Lower leg skin (tissue), 4 donors: ENCODE measurements around the gene LETM1. TPM values are rescaled to one million over a fixed set of nuclear protein-coding genes. Genes with fewer than 3 reads are reported as not detected.

Experiments
- DNase-seq, 2 donors: peaks; one replicate each; pipeline ENCODE4 v3.0.0-alpha.2; 2019; ENCODE audit warnings: low spot score in 2 of 2
- H3K4me3 ChIP-seq: fragments of 200-600 bp; sonication (generic); 2 replicates; pipeline ENCODE4 v1.5.1; 2017; ENCODE audit warnings: mild to moderate bottlenecking, low read depth; ENCODE audit not compliant: poor library complexity, severe bottlenecking
- CTCF ChIP-seq, 3 donors: fragments of 450-650 bp; IDR thresholded peaks; one replicate each; pipeline ENCODE4 v1.5.1; 2016; ENCODE audit warnings: antibody characterized with exemption in 3 of 3, mild to moderate bottlenecking in 3 of 3, moderate library complexity in 2 of 3
- POLR2A ChIP-seq, 2 donors: fragments of 450-650 bp; IDR thresholded peaks; one replicate each; pipeline ENCODE4 v1.6.1; 2016 to 2017; ENCODE audit warnings: antibody characterized with exemption in 2 of 2, mild to moderate bottlenecking in 1 of 2, moderate library complexity in 1 of 2
- WGBS, 2 donors: methylation state at CpG; one replicate each; pipeline ENCODE4 v1.1.5; 2018; 5-methylcytosine and 5-hydroxymethylcytosine counted together
- intact Hi-C: fragments of 100-400 bp; cut with DNase I; formaldehyde crosslinking; loops from one replicate; pipeline ENCODE4 v1.15.0; 2023; ENCODE audit warnings: low total_unique reads
- total RNA-seq, 4 donors: library from RNA; depleted of rRNA; stranded (reverse); fragments of >200 nt; gene quantifications; one replicate each; pipeline ENCODE4 v1.1.0, GENCODE V29; 2016

The LETM1 gene
- total RNA-seq, 4 donors from 2014 or later: 27.2 to 49.9 (median 39.0) TPM

- intact Hi-C loops: loop anchor here (5.0 kb wide), 1 partner anchor 149 kb away; no protein-coding TSS in a partner anchor
Observed at GRCh38 chr4:1896658-1896991, 40.7 kb upstream of the LETM1 start.

GRCh38 chr4:1895971-1896657 lies 40.2 kb upstream of the LETM1 start:
- H3K4me3 ChIP-seq: no peak overlapping the region
- DNase-seq: no peak
- WGBS, 2 donors: 91 to 93% methylated on average over 8 of the region's 8 CpGs
- intact Hi-C loops: loop anchor here (5.0 kb wide), 1 partner anchor 149 kb away; no protein-coding TSS in a partner anchor
- TF ChIP-seq CTCF (IDR thresholded peaks at IDR 0.05): no peak
- TF ChIP-seq POLR2A (IDR thresholded peaks at IDR 0.05): no peak

More at GRCh38 chr4:1896658-1896991, 40.7 kb upstream of the LETM1 start:
- no peak overlapping the region for H3K4me3 ChIP-seq
- no peak for TF ChIP-seq POLR2A (IDR thresholded peaks at IDR 0.05)
- no peak for TF ChIP-seq CTCF (IDR thresholded peaks at IDR 0.05)
- DNase-seq: no peak
- 93 to 95% methylated on average over 6 of the region's 6 CpGs for WGBS, 2 donors

- no peak for DNase-seq
- TF ChIP-seq POLR2A (IDR thresholded peaks at IDR 0.05) (no peak), CTCF (IDR thresholded peaks at IDR 0.05) (no peak)
- H3K4me3 ChIP-seq: no peak overlapping the region
- intact Hi-C loops: no loop called here
- WGBS, 2 donors: 93 to 98% methylated on average over 11 of the region's 11 CpGs
Observed at GRCh38 chr4:1890979-1891570, 35.1 kb upstream of the LETM1 start.

GRCh38 chr4:1887052-1887451 lies 31.1 kb upstream of the LETM1 start:
- intact Hi-C loops: no loop called here
- no peak overlapping the region for H3K4me3 ChIP-seq
- TF ChIP-seq CTCF (IDR thresholded peaks at IDR 0.05) (no peak), POLR2A (IDR thresholded peaks at IDR 0.05) (no peak)
- no peak for DNase-seq
- 68 to 71% methylated on average over 2 of the region's 2 CpGs for WGBS, 2 donors

- intact Hi-C loops: no loop called here
- H3K4me3 ChIP-seq: no peak overlapping the region
- DNase-seq: no peak
- 80 to 82% methylated on average over 2 of the region's 2 CpGs for WGBS, 2 donors
- TF ChIP-seq POLR2A (IDR thresholded peaks at IDR 0.05) (no peak), CTCF (IDR thresholded peaks at IDR 0.05) (no peak)
Observed at GRCh38 chr4:1885414-1885813, 29.5 kb upstream of the LETM1 start.
